ENCODE data around the gene CRTC2.
A peak's percentile ranks its signal among the peaks of the same experiment; 100 is the strongest.

The CRTC2 gene

GRCh38 chr1:153973525-153973924 is 15.1 kb upstream of the CRTC2 start:
- Histone ChIP-seq H3K4me3 (ENCODE audit: insufficient read depth, low read depth, low read length, poor library complexity, severe bottlenecking) (no peak overlapping the region), H3K36me3 (ENCODE audit: control insufficient read depth, insufficient read depth, low read length) (peaks cover 26% of the 10 kb centered on the region), H3K27ac (ENCODE audit: insufficient read depth, low read length, poor library complexity, severe bottlenecking) (no peak overlapping the region), H3K9me3 (ENCODE audit: control insufficient read depth, low read length) (no peaks in the 10 kb centered on the region), H3K4me1 (ENCODE audit: control insufficient read depth, insufficient read depth, low read length, poor library complexity, severe bottlenecking) (peaks cover 18% of the 10 kb centered on the region), H3K27me3 (replicated peaks; ENCODE audit: control insufficient read depth, insufficient read depth, low read length, poor library complexity, severe bottlenecking) (no peaks in the 10 kb centered on the region)
- no peak for DNase-seq

- DNase-seq, result no peak
- no peak overlapping the region for H3K4me3 ChIP-seq (ENCODE audit: insufficient read depth, low read depth, low read length, poor library complexity, severe bottlenecking)
- peaks cover 18% of the 10 kb centered on the region for H3K4me1 ChIP-seq (ENCODE audit: control insufficient read depth, insufficient read depth, low read length, poor library complexity, severe bottlenecking)
- no peaks in the 10 kb centered on the region for H3K27me3 ChIP-seq (replicated peaks; ENCODE audit: control insufficient read depth, insufficient read depth, low read length, poor library complexity, severe bottlenecking)
- no peaks in the 10 kb centered on the region for H3K9me3 ChIP-seq (ENCODE audit: control insufficient read depth, low read length)
- H3K27ac ChIP-seq (ENCODE audit: insufficient read depth, low read length, poor library complexity, severe bottlenecking), result no peak overlapping the region
- peaks cover 26% of the 10 kb centered on the region for H3K36me3 ChIP-seq (ENCODE audit: control insufficient read depth, insufficient read depth, low read length)
Observed at GRCh38 chr1:153973071-153973470, 14.7 kb upstream of the CRTC2 start.

- H3K27ac ChIP-seq (ENCODE audit: insufficient read depth, low read length, poor library complexity, severe bottlenecking), result no peak overlapping the region
- H3K27me3 ChIP-seq (replicated peaks; ENCODE audit: control insufficient read depth, insufficient read depth, low read length, poor library complexity, severe bottlenecking), result no peaks in the 10 kb centered on the region
- no peak overlapping the region for H3K4me3 ChIP-seq (ENCODE audit: insufficient read depth, low read depth, low read length, poor library complexity, severe bottlenecking)
- H3K4me1 ChIP-seq (ENCODE audit: control insufficient read depth, insufficient read depth, low read length, poor library complexity, severe bottlenecking), result peaks cover 17% of the 10 kb centered on the region
- no peak for DNase-seq
- H3K9me3 ChIP-seq (ENCODE audit: control insufficient read depth, low read length), result no peaks in the 10 kb centered on the region
- peaks cover 19% of the 10 kb centered on the region for H3K36me3 ChIP-seq (ENCODE audit: control insufficient read depth, insufficient read depth, low read length)
Observed at GRCh38 chr1:153970346-153970745, 11.9 kb upstream of the CRTC2 start.

GRCh38 chr1:153968972-153969371 is 10.6 kb upstream of the CRTC2 start:
- H3K27ac ChIP-seq (ENCODE audit: insufficient read depth, low read length, poor library complexity, severe bottlenecking), result peak overlapping the region; percentile 26
- no peaks in the 10 kb centered on the region for H3K9me3 ChIP-seq (ENCODE audit: control insufficient read depth, low read length)
- no peak for DNase-seq
- H3K4me1 ChIP-seq (ENCODE audit: control insufficient read depth, insufficient read depth, low read length, poor library complexity, severe bottlenecking), result peaks cover 22% of the 10 kb centered on the region
- peaks cover 8% of the 10 kb centered on the region for H3K36me3 ChIP-seq (ENCODE audit: control insufficient read depth, insufficient read depth, low read length)
- no peak overlapping the region for H3K4me3 ChIP-seq (ENCODE audit: insufficient read depth, low read depth, low read length, poor library complexity, severe bottlenecking)
- H3K27me3 ChIP-seq (replicated peaks; ENCODE audit: control insufficient read depth, insufficient read depth, low read length, poor library complexity, severe bottlenecking), result no peaks in the 10 kb centered on the region

- no peaks in the 10 kb centered on the region for H3K27me3 ChIP-seq (replicated peaks; ENCODE audit: control insufficient read depth, insufficient read depth, low read length, poor library complexity, severe bottlenecking)
- DNase-seq, result no peak
- H3K27ac ChIP-seq (ENCODE audit: insufficient read depth, low read length, poor library complexity, severe bottlenecking), result peak overlapping the region; percentile 87
- peaks cover 25% of the 10 kb centered on the region for H3K4me1 ChIP-seq (ENCODE audit: control insufficient read depth, insufficient read depth, low read length, poor library complexity, severe bottlenecking)
- H3K9me3 ChIP-seq (ENCODE audit: control insufficient read depth, low read length), result no peaks in the 10 kb centered on the region
- H3K36me3 ChIP-seq (ENCODE audit: control insufficient read depth, insufficient read depth, low read length), result peaks cover 2% of the 10 kb centered on the region
- H3K4me3 ChIP-seq (ENCODE audit: insufficient read depth, low read depth, low read length, poor library complexity, severe bottlenecking), result no peak overlapping the region
Observed at GRCh38 chr1:153968408-153968807, 10.0 kb upstream of the CRTC2 start.

- Histone ChIP-seq H3K27me3 (replicated peaks; ENCODE audit: control insufficient read depth, insufficient read depth, low read length, poor library complexity, severe bottlenecking) (no peaks in the 10 kb centered on the region), H3K4me3 (ENCODE audit: insufficient read depth, low read depth, low read length, poor library complexity, severe bottlenecking) (no peak overlapping the region), H3K4me1 (ENCODE audit: control insufficient read depth, insufficient read depth, low read length, poor library complexity, severe bottlenecking) (peaks cover 27% of the 10 kb centered on the region), H3K36me3 (ENCODE audit: control insufficient read depth, insufficient read depth, low read length) (no peaks in the 10 kb centered on the region), H3K27ac (ENCODE audit: insufficient read depth, low read length, poor library complexity, severe bottlenecking) (peak overlapping the region; percentile 87), H3K9me3 (ENCODE audit: control insufficient read depth, low read length) (no peaks in the 10 kb centered on the region)
- DNase-seq, result no peak
Observed at GRCh38 chr1:153968000-153968363, 9.6 kb upstream of the CRTC2 start.

- Histone ChIP-seq H3K4me3 (ENCODE audit: insufficient read depth, low read depth, low read length, poor library complexity, severe bottlenecking) (peak within 1 kb of the TSS; percentile 78), H3K9me3 (ENCODE audit: control insufficient read depth, low read length) (no peaks in the 10 kb centered on the region), H3K4me1 (ENCODE audit: control insufficient read depth, insufficient read depth, low read length, poor library complexity, severe bottlenecking) (peaks cover 34% of the 10 kb centered on the region), H3K36me3 (ENCODE audit: control insufficient read depth, insufficient read depth, low read length) (no peaks in the 10 kb centered on the region), H3K27ac (ENCODE audit: insufficient read depth, low read length, poor library complexity, severe bottlenecking) (peak within 1 kb of the TSS; percentile 87), H3K27me3 (replicated peaks; ENCODE audit: control insufficient read depth, insufficient read depth, low read length, poor library complexity, severe bottlenecking) (no peaks in the 10 kb centered on the region)
- peak; percentile 65 to 79 (median 75) for DNase-seq
Observed at GRCh38 chr1:153967107-153967999, 8.9 kb upstream of the CRTC2 start, which contains the start of gene CREB3L4. TSS of gene CREB3L4 (plus strand) at chr1:153967902. CDS start at chr1:153968526, 624 bp downstream.

- H3K27ac ChIP-seq (ENCODE audit: insufficient read depth, low read length, poor library complexity, severe bottlenecking), result peak overlapping the region; percentile 85
- peaks cover 32% of the 10 kb centered on the region for H3K4me1 ChIP-seq (ENCODE audit: control insufficient read depth, insufficient read depth, low read length, poor library complexity, severe bottlenecking)
- peak overlapping the region; percentile 71 for H3K4me3 ChIP-seq (ENCODE audit: insufficient read depth, low read depth, low read length, poor library complexity, severe bottlenecking)
- H3K9me3 ChIP-seq (ENCODE audit: control insufficient read depth, low read length), result no peaks in the 10 kb centered on the region
- no peaks in the 10 kb centered on the region for H3K27me3 ChIP-seq (replicated peaks; ENCODE audit: control insufficient read depth, insufficient read depth, low read length, poor library complexity, severe bottlenecking)
- peaks cover 8% of the 10 kb centered on the region for H3K36me3 ChIP-seq (ENCODE audit: control insufficient read depth, insufficient read depth, low read length)
- peak in 1 of 3 donors; percentile 13 for DNase-seq
Observed at GRCh38 chr1:153963850-153964331, 5.5 kb upstream of the CRTC2 start.

GRCh38 chr1:153963030-153963849 is 4.8 kb upstream of the CRTC2 start, which contains the start of gene SLC39A1:
TSS of gene SLC39A1 (minus strand) at chr1:153963537. CDS start at chr1:153962715, 822 bp downstream.
- Histone ChIP-seq H3K4me1 (ENCODE audit: control insufficient read depth, insufficient read depth, low read length, poor library complexity, severe bottlenecking) (peaks cover 32% of the 10 kb centered on the region), H3K36me3 (ENCODE audit: control insufficient read depth, insufficient read depth, low read length) (peaks cover 8% of the 10 kb centered on the region), H3K27ac (ENCODE audit: insufficient read depth, low read length, poor library complexity, severe bottlenecking) (peak within 1 kb of the TSS; percentile 85), H3K4me3 (ENCODE audit: insufficient read depth, low read depth, low read length, poor library complexity, severe bottlenecking) (peak within 1 kb of the TSS; percentile 71), H3K27me3 (replicated peaks; ENCODE audit: control insufficient read depth, insufficient read depth, low read length, poor library complexity, severe bottlenecking) (no peaks in the 10 kb centered on the region), H3K9me3 (ENCODE audit: control insufficient read depth, low read length) (no peaks in the 10 kb centered on the region)
- peak; percentile 91 to 96 (median 93) for DNase-seq
